Ureter (tissue), 1 donor: ENCODE results near the gene PTPN13. TPM values are rescaled to one million over a fixed set of nuclear protein-coding genes. Genes with fewer than 3 reads are reported as not detected.

ENCODE experiments used
- DNase-seq: peaks from one replicate; pipeline ENCODE4 v3.0.0-alpha.2; 2020; ENCODE audit warnings: low spot score
- total RNA-seq: library from RNA; stranded (reverse); gene quantifications from one replicate; pipeline ENCODE4 v1.2.4, GENCODE V29; 2023
- donor health status: DM: yes; HTN: yes; CAD: no.

The PTPN13 gene
- total RNA-seq, 1 donor from 2014 or later, result 158 TPM

- no peak for DNase-seq
Observed at GRCh38 chr4:86857341-86858052, 263.4 kb downstream of the PTPN13 start.

Other genes starting within 250 kb of the PTPN13 start
- 178 TPM for gene MAPK10, start 234.3 kb upstream of the PTPN13 start, total RNA-seq